HG03521 (cell line): Measurements from ENCODE around the gene TOR2A.

Experiments used
- ATAC-seq: cut with Tn5 transposase; IDR thresholded peaks from one replicate; pipeline ENCODE4 v1.9.1; 2021; ENCODE audit warnings: mild to moderate bottlenecking, moderate library complexity; ENCODE audit not compliant: unreplicated experiment

Gene TOR2A

DNA sequence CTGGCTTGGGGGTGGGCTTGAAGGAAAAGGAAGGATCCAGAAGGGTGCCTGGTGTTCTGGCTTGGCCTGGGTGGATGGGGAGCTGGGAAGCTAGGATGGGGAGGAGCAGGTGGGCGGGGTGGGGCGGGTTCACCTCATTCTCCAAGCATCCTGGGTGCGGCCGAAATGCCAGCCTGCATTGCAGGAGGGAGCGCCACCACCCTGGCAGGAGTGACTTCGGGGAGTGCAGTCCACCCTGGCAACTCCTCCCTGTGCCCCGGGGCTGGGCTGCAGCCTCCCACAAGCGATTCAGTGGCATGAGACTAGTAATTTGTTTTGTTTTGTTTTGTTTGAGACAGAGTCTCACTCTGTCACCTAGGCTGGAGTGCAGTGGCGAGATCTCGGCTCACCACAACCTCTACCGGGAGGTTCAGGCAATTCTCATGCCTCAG is 13.7 kb downstream of the TOR2A start:
- no peak for ATAC-seq

DNA sequence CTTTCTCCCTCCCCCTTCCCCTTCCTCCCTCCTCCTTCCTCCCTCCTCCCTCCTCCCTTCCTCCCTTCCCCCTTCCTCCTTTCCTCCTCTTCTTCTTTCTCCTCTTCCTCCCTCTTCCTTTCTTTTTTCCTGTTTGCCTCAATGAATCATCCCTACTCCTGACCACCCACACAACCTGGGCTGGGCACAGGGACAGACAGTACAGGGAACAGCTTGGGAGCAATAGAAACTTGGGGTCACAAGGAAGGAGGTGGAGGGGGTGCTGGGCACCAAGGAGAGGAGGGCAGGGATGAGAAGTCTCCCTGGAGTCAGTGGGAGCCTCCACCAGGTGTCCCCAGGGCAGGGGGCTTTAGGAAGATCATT is 14.2 kb downstream of the TOR2A start:
- ATAC-seq = no peak

DNA sequence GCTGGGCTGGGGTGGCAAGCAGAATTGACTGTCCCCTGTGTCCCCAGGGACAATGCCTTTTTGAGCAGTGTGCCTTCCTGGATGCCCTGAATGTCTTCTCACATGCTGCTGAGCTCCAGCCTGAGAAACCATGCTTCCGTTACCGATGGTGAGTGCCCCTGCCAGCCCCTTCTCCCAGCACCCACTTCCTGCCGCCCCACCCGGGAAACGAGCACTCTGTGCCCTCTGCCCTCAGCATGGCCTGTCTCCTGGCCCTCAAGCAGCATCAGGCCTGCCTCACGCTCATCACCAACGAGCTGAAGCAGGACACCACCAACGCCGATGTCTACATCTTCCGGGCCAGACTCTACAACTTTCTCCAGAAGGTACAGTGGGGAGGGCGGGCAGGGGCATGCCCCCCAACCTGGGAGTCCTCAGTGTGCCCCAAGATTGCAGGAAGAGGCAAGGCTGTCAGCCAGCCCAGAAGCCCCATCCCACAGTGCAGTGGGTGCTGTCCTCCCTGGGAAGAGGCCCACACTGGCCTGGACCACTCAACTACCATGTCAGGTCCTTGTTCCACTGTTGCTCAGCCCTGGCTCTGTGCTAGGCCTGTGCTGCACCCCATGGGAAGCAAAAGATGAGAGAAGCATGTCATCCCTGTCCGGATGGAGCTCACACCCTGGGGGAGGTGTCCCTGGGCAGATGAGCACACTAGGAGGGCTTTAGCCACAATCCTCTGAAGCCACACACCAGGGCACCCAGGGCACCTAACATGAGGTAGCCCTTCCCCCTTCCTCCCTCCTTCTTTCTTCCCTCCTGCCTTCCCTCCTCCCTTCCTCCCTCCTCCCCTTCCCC is 14.8 kb downstream of the TOR2A start:
- no peak for ATAC-seq

DNA sequence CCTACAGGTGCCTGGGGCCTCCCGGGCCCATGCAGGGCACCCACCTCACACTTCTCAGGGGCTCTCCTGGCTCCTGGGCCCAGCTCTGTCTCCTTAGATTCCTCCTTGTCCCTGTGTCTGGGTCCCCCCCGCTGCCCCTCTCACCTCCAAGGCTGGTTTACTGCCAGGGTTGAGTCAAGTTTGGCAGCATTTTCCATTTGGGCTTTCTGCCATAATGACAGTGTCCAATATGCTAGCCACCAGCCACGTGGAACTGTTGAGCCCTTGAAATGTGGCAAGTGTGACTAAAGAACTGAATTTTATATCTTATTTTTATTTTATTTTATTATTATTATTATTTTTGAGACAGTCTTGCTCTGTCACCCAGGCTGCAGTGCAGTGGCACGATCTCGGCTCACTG is 17.3 kb downstream of the TOR2A start:
- no peak for ATAC-seq

DNA sequence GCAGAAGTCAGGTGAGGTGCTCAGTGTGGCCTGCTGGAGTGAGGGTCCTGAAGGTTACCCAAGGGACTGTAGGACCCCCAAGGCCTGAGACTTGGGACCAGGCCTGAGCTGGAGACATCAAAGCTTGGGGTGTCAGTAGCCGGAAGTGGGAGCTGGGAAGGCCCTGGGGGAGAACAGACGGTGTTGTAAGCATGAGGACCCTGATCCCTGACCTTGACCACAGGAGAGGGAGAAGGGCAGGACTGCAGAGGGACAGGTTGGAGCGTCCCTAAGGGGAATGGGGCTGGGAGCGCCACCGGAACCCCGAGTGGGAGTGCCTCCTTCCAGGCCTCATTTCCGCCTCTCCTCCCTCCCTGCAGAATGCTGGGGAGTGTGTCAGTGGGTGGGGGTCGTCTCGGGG is 18.7 kb downstream of the TOR2A start:
- ATAC-seq = no peak

DNA sequence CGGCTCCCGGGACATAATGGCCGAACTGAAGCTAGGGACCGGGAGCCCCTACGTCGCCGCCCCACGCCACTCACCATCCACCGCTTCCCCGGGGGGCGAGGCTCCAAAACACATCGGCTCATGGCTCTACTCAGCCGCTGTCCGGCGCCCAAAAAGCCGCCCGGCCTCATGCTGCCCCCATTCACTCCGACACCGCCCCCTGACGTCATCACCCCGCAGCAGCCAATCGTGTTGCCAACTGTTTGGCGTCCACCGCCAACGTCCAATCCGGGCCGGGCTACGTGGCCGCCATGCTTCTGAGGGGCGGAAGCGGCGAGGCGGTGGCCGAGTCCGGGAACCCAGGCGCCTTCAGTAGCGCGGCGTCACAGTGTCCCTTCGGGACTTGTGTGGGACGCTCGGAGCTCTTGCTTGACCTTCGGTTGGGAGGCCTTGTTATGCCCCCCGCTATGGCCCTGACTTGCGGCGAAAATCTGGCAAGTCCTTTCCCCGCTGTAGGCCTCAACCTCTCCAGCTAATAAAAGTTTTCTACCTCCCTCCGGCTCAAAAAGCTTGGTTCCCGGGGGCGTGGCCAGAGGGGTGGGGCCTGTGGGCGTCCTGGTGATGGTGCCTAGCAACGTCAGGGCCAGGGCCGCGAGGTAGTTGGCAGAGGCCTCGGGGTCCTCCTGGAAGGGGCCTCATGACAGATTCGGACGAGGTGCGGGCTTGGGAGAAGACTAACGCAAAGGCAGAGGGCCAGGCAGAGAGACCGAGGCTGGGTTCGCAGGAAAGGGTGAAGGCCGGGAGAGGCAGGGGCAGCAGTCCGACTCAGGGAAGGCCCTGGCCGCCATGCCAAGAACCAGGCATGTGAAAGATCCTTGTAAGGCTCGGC is 19.4 kb downstream of the TOR2A start, which contains the start of the genes PTRH1 and TTC16:
TSS of gene PTRH1 (minus strand) at position 194 of the 868 bp plus-strand sequence. CDS start at position 170, 24 bp downstream.
TSS of gene TTC16 (plus strand) at position 610 of the 868 bp plus-strand sequence. CDS start at position 677, 67 bp downstream.
- ATAC-seq = peak; percentile 82

DNA sequence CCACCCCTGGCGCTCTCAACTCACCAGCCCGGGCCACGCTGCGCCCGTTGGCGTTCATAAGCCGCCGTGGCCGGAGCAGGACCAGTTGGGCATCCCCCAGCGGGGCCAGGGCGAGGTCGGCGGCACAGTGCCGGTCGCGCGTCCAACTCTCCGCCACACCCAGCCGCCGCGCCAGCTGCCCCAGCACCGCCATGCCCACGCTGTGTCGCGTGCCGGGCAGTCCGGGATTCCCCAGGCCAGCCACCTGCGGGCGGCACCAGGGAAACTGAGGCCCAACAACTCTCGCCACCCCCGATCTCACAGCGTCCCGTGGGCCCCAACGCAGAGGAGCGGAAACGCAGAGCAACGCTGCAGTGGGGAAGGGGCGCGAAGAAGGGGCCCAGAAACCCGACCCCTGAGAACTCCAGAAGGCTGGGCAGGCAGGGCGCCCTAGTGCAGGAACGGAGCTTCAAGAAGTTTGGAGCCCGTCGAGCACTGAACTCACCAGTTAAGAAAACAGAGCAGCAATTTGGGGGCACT is 20.1 kb downstream of the TOR2A start:
- ATAC-seq = no peak

DNA sequence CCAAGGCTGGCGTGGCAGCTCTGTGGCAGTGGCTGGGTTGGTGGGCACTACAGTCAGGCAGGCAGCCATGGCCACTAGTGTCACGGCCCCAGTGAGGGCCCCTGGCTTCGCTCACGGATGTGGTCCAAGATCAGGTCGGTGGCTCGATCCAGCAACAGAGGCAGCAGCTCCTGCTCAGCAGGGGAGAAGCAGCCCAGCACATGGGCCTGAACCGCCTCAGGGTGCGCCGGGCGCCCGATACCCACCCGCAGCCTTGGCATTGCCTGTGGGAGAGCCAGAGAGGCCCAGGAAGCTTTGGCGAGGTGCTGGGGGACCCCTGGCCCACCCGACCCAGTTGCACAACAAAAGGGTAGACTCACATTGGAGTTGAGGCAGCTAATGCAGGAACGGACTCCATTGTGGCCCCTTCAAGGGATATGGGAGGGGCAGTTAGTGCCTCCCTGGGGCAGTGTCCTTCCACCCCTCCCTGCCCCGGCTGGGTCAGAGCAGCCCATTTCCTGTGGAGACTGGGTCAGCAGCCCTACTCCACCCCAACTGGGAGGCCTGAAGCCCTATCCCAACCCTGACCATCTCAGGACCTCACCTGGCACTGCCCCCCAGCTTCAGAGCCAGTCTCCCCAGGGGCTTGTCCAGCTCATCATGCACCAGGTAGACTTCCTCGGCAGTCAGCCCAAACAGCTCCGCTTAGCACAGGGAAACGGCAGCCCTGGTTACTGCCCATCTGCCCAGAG is 20.9 kb downstream of the TOR2A start:
- no peak for ATAC-seq

DNA sequence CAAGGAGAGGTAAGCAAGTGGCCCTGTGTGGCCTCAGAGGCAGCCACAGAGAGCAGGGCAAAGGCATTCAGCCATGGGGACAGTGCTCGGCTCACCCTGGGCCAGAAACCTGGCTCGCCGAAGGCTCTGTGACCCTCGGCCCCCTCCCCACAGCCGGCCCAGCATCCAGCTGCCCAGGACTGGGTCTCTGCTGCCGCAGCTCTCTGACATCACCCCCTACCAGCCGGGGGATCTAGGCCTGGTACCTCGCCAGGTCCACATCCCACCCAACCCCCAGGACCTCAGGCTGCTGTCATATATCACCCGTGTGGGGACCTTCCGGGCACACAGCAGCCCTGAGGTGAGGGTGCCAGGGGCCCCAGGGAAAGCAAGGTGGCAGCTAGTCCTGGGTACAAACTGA is 22.2 kb downstream of the TOR2A start:
- no peak for ATAC-seq

DNA sequence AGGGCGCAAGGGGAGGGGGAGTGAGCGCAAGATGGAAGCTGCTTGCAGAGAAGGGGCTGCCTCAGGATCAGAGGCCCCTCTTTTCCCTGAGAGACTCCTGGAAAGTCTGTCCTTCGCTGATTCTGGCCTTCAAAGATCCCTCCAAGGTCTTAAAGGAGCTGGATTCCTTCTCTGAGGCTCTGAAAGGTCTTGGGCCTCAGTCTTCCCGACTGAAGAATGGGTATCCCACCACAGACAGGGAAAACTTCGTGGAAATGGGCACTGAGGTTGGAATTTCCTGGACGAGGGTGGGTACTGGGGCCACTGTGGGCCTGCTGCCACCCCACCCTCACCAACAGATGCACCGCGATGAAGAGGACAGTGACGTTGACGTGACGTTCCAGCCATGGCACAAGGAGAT is 22.7 kb downstream of the TOR2A start:
- ATAC-seq = no peak

DNA sequence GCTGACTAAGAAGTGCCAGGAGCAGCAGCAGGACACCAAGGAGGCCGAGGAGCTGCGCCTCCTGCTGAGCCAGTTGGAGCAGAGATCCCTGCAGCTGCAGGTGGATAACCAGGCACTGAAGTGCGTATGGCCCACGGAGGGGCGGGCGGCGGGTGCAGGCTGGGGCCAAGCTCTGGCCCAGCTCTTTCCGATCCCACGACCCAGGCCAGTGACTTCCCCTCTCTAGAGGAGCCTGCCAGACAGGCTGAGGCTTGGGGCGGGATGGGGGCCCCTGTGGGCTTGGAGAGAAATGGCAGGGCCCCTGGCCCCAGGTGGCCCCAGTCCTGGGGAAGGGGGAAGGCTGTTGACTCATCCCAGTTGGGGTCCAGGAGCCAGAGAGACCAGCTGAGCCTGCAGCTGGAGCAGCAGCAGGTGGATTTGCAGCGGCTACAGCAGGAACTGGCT is 23.2 kb downstream of the TOR2A start:
- no peak for ATAC-seq

DNA sequence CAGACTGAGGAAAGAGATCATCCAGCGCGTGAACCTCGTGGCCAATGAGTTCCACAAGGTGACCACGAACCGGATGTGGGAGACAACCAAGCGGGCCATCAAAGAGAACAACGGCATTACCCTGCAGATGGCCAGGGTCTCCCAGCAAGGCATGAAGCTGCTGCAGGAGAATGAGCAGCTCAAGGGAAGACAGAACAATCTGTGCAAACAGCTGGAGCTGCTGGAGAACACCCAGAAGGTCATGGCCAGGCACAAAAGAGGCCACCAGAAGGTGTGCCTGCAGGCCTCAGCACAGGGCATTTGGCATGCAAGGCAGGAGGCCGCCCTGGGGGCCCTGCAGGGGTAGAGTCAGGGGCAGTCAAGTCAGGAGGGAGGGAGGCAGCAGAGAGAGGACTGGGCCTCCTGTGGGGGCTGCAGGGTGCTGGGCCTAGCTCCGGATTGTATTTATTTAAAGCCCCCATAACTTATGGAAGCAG is 23.8 kb downstream of the TOR2A start:
- no peak for ATAC-seq

DNA sequence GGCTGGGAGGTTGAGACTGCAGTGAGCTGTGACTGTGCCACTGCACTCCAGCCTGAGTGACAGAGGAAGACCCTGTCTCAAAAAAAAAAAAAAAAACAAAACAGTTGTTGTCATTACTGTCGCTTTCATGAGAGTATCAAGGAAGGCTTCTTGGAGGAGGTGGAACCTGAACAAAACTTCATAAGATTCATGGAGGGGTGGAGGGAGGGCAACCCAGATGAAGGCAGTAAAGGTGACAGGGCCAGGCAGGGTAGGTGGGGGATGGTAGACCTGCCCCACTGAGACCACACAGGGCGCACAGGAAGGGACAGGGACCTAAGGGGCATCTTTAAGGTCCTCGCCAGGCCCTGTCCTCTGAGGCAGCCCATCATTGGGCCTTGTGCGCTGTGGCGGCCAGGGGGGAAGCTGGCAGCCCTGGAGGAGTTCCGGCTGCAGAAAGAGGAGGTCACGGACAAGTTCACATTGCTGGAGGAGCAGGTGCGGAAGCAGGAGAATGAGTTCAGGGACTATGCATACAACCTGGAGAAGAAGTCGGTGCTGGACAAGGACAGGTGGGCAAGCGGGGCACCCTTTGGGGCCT is 24.8 kb downstream of the TOR2A start:
- ATAC-seq = no peak

DNA sequence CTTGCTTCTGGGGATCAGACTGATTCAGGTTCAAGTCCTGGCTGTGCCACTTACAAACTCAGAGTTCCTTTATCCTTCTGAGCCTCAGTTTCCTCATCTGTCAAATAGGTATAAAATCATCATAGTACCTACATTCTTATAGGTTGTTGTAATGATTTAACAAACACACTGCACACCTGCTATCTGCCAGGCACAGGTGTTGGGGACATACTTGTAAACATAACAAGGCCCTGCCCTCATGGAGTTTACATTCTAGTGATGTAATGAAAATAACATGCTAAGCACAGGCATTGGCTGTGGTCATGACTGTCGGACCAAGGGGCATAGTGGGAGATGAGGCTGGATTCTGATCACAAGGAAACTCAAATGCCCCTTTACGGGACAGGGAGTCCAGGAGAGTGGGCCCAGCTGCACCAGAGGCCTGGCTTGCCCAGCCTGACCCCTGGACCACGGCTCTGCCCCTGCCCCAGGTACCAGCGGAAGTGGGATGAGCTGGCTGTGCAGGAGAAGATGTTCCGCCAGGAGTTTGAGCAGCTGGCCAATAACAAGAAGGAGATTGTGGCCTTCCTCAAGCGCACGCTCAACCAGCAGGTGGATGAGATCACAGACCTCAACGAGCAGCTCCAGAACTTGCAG is 26.0 kb downstream of the TOR2A start:
- no peak for ATAC-seq

DNA sequence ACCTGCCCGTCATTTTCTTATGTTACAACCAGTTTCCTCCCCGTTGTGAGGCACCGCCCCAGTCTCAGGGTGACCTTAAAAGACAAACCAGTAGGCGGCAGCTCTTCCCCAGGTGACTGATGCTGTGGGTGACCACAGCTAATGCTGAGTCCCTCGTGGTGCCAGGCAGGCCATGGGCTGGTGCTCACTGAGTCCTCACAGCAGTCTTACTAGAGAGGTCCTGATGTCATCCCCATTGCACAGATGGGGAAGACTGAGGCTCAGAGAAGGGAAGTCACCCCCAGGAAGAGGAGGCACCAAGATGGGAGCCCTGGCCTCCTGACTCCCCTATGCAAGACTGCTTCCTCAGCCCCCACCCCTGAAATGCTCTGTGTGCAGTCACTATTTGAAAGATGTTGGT is 27.3 kb downstream of the TOR2A start:
- no peak for ATAC-seq

DNA sequence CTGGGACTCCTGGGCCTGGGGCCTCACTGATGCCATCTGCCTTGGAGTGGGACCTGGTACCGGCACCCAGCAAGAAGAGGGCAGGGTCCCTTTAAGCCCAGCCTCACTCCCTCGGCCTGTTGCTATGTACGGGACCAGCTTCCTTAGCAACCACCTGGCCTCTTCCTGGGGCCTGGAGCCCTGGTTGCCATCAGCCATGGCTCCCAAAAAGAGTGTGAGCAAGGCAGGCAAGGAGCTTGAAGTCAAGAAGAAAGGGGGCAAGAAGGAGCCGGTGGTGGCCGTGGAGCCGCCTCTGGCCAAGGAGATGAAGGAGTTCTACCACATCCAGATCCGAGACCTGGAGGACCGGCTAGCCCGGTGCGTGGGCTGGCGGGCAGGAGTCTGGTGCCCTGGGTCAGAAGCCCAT is 28.3 kb downstream of the TOR2A start, which contains the start of gene CFAP157:
TSS of gene CFAP157 (plus strand) at position 153 of the 406 bp plus-strand sequence. CDS start at position 197, 44 bp downstream.
- ATAC-seq = no peak

DNA sequence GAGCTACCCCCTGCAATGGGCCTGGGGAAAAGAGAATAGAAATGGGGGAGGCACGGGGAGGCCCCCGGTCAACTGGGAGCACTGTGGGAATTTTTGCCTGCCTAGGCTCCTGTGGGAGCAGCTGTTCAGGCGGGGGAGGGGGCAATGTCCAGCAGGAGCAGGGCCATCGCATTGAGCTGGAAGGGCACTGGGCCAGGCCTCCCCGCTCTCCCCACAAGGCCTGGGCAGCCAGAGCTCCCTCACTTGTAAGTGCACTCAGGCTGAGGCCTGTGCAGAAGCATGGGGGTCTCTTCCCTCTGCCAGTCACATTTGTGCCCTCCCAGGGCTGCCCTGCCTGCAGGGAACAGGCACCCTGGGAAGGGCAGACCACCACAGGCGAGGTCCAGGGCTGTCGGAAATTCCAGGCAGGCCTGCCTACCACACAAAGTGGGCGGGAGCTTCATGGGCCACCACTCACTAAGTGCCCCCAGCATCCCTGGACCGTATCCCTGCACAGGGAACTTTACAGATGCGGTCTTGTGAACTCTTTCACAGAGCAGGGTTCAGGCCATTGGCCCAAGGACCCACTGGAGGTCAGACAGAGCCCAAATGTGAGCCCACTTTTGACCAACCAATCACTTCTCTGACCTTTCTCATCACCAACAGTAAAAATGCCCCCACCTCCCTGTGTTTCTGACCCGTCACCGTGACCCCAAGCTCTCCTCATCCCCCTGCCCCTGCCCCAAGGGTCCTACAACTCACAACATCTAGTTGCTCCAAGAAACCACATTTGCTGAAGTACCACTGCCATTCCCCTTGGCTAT is 29.3 kb downstream of the TOR2A start:
- ATAC-seq = no peak

DNA sequence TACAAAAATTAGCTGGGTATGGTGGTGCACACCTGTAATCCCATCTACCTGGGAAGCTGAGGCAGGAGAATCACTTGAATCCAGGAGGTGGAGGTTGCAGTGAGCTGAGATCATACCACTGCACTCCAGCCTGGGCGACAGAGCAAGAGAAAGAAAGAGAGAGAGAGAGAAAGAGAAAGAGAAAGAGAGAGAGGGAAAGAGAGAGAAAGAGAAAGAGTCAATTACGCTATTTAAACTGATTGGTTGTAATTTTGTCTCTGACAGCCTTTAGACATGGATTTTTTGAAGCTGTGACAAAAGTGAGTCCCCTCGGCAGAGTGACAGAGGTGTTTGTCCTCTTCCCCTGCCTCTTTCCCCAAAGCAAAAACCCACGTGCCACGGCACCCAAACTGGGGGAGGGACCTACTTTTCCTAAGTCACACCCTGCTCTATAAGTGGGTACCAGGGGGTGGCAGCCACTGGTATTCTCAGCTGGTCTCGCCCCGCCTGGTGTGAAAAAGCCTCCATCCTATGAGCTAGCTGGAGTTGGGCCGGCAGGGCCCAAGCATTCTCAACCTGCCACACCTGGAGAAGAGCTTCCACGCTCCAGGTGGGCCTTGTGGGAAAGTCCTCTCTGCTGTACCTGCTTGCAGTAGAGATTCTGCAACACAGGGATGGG is 31.7 kb downstream of the TOR2A start:
- ATAC-seq = no peak
